KBM-7 (cell line): ENCODE measurements around the gene CHP1.
"Not testable (repeated sequence)": the region's sequence is repeated elsewhere in the genome, so short reads cannot be mapped to it uniquely, and the experiment has no call there.

Source experiments
- DNase-seq: peaks from one replicate; pipeline ENCODE4 v3.0.0-alpha.2; 2015
- in situ Hi-C: fragments of 300-500 bp; cut with MboI; formaldehyde crosslinking; loops from 2 replicates; pipeline ENCODE4 v1.14.3; 2020; ENCODE audit warnings: low sequenced_read_pairs, low pct_unique_long_range_greater_than_20kb, mixed read lengths

Gene CHP1

GRCh38 chr15:41251411-41251810, 20.3 kb downstream of the CHP1 start:
- DNase-seq: no peak
- in situ Hi-C loops: no loop called here

DNA sequence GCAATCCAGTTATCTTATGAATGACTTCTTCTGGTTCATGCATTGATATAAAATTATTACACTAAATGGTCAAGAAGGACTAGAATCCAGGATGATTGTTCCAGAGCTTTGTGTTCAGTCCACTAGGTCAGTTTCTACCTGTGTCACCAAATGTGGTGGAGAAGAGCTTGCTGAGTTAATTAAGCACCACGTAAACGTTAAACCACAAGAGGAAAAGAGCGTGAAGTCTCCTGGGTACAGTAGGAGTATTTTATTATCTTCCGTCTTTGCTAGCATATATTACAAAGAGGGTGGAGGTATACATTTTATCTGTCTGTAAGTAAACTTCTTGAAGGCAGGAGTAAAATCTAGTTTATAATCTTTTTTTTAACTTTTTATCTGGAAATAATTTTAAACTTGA, 23.5 kb downstream of the CHP1 start:
- in situ Hi-C loops: no loop called here

GRCh38 chr15:41256103-41256502, 25.0 kb downstream of the CHP1 start:
- DNase-seq: no peak
- in situ Hi-C loops: no loop called here

More for the DNA sequence above, 23.5 kb downstream of the CHP1 start:
- DNase-seq: peak; percentile 32

- in situ Hi-C loops: no loop called here
- no peak for DNase-seq
These were observed 25.5 kb downstream of the CHP1 start for GRCh38 chr15:41256577-41257038.

DNA sequence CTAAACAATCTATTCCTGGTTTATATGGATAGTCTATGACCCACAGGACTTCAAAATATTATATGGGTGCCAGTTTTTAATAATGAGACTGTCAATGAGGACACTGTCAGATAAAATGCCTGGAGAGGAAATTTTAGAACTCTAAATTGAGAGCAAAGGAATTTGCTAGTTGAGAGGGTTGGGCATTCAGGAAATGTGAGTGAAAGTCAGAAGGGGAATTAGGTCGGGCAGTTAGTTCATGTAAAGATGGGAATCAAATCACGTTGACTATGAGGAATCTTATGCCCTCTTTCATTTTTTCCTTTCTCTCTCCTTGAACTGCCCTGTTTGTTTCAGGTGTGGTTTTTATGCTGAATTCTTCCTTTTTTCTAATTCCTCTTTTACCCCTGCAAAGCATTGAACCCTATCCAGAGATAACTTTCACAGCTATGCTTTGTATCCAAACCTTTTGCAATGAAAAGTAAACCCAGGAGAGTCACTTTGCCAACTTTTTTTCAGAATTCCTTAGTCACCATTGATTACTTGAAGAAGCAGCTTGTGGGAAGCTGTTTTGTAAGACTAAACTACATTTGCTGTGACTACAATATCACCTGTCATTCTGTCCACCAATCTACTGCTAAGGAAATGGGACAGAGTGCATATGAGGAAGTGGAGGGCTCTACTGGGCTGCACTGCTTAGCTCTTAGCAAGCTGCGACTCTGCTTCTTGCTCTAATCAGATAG, 27.8 kb downstream of the CHP1 start:
- in situ Hi-C loops: no loop called here
- peak; percentile 79 for DNase-seq

GRCh38 chr15:41259546-41260189, 28.6 kb downstream of the CHP1 start:
- no peak for DNase-seq
- in situ Hi-C loops: no loop called here

DNA sequence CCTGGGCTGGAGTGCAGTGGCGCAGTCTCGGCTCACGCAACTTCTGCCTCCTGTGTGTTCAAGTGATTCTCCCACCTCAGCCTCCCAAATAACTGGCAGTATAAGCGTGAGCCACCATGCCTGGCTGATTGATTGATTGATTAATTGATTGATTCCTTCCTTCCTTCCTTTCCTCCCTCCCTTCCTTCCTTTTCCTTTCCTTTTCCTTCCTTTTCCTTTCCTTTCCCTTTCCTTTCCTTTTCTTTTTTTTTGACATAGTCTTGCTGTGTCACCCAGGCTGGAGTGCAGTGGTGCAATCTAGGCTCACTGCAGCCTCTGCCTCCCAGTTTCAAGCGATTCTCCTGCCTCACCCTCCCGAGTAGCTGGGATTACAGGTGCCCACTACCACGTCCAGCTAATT, 29.9 kb downstream of the CHP1 start:
- DNase-seq, in situ Hi-C loops: not testable (repeated sequence)

DNA sequence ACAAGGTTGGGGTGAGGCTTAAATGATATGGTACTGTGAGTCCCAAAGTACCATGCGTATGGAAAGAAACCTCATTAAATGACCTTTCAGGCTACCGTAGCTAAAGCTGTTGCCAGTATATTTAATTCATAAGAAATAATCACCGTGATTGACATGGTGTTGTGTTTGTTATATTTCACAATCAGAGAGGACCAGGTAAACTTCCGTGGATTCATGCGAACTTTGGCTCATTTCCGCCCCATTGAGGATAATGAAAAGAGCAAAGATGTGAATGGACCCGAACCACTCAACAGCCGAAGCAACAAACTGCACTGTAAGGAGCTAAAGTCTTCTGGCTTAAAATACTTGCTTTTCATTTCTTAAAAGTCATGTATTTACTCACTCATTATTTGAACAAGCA, 31.5 kb downstream of the CHP1 start:
- DNase-seq: no peak
- in situ Hi-C loops: no loop called here

- peak; percentile 35 for DNase-seq
These were observed 32.9 kb downstream of the CHP1 start for GRCh38 chr15:41263891-41264351.

DNA sequence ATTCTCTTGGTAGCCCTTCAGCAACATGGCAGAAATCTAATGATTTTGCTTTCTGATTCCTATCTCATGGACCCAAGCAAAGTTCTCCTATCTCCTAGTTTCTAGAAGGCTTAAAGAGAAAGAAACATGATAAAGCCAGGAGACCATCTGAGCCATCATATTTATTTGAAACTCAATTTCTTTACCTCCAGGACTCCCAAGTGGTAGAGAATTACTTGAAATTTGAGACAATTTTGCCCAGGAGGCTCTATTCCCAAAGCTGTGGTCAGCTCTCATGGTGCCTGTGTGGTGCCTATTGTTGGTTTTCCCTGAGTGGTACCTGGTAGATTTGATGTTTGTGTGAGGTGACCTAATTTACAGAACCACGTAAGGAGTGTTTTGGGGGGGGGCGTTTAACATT, 38.8 kb downstream of the CHP1 start:
- in situ Hi-C loops: no loop called here
- DNase-seq: no peak

More at GRCh38 chr15:41263891-41264351, 32.9 kb downstream of the CHP1 start:
- in situ Hi-C loops: no loop called here

DNA sequence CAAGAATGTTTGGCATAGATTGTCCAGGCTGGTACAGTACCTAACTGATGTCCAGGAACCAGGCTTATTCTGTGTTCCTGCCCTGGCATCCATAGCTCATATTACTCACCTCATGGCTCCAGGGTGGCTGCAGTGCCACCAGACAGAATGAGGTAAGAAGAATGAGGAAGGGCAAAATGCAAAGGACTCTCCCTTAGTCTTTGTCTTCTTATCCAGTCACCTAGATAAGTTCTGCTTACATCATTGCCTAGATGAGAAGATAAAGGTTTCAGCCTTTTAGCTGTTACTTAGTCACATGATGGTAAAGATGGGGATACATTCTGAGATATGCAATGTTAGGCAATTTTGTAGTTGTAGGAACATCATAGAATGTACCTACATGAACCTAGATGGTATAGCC, 45.8 kb downstream of the CHP1 start:
- no peak for DNase-seq
- in situ Hi-C loops: no loop called here

DNA sequence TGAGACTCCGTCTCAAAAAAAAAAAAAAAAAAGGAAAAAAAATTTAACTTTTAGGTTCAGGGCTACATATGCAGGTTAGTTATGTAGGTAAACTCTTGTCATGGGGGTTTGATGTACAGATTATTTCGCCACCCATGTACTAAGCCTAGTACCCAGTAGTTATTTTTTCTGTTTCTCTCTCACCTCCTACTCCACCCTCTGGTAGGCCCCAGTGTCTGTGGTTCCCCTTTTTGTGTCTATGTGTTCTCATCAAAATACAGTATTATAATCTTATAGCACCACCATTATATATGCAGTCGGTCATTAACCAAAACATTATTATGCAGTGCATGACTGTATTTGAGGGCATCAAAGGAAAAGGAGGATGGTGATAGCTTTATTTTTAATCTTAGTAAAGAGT, 47.3 kb downstream of the CHP1 start:
- in situ Hi-C loops: no loop called here
- peak; percentile 20 for DNase-seq

- DNase-seq: no peak
- in situ Hi-C loops: no loop called here
These were observed 48.6 kb downstream of the CHP1 start for GRCh38 chr15:41279535-41280283.

DNA sequence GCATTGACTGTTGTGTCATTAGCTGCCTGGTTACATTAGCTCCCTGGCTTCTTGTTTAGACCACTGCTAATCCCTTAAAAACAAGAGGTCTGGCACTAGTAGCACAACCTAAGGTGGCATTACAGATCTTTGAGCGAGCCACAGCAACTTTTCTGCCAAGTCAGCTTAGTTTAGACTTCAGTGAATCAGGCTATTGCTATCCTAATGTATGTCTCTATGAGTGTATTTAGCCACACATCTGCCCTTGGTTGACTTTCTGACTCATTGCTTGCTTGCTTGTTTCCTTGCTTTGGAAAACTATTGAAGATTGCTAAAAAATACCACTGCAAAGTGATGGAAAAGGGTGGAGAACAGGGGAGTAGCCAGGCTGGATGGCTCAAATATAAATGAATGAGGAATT, 50.2 kb downstream of the CHP1 start:
- in situ Hi-C loops: no loop called here
- no peak for DNase-seq

DNA sequence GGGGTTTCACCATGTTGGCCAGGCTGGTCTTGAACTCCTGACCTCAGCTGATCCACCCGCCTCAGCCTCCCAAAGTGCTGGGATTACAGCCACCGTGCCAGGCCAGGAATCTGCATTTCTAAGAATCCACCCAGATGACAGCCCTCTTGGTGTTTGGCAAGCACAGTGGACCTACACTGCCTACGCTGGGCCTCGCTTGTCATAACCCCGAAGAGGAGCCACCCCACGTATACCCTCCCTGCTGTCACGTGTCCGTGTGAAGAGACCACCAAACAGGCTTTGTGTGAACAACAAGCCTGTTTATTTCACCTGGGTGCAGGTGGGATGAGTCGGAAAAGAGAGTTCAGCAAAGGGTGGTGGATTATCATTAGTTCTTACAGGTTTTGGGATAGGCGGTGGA, 51.4 kb downstream of the CHP1 start:
- in situ Hi-C loops, DNase-seq: not testable (repeated sequence)

DNA sequence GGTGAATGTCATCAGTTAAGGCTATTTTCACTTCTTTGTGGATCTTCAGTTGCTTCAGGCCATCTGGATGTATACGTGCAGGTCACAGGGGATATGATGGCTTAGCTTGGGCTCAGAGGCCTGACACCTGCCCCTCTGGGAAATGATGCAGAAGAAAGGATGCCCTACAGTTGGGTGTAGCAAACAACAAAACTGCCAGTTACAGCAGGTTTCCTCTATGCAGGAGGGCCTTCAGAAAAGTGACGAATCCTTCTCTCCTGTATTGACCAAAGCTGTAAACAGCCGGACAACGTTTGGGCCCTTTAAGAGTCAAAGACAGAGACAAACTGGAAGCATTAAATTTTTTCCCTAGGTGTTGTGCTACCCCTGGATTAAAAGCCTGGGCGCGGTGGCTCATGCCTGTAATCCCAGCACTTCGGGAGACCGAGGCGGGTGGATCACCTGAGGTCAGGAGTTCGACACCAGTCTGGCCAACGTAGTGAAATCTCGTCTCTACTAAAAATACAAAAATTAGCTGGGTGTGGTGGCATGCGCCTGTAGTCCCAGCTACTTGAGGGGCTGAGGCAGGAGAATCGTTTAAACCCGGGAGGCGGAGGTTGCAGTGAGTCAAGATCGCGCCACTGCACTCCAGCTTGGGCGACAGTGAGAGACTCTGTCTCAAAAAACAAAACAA, 52.0 kb downstream of the CHP1 start:
- DNase-seq, in situ Hi-C loops: not testable (repeated sequence)

- in situ Hi-C loops: no loop called here
- peak; percentile 98 for DNase-seq
These were observed 52.8 kb downstream of the CHP1 start for GRCh38 chr15:41283653-41284426.

DNA sequence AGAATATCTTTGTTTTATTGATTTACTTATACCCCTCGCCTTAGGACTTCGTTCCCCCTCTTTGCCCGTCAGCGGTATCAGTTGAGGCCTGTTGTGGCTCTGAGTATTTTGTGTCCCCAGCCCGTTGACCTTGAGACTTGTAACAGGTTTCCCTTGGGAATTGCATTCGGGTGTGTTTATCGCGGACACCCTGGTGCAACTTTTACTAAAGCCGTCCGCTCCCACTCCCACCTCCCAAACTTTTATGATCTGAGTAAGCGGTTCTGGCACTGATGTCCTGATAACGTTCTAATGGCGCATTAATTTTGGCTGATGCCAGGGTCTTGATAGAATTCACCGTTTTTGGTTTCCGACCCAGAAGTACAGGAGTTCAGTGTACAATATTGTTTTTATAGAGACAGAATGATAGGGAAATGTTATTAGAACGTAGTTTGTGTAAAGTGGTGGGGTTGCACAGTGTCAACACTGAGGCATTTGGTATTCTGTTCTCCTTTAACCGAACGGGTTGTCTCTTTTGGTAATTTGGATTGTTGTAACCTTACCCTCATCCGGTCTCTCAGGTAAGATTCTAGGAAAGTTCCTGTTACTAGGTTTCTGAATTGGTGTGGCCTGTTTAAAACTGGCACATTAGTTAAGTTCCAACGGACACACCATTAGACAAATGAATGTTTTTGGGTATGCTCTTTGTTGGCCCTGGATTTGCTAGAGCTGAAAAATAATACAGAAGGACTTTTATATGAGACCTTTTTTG, 53.5 kb downstream of the CHP1 start:
- DNase-seq: peak; percentile 29
- in situ Hi-C loops: no loop called here
